H1 (cell line): ENCODE data around the gene PDE4D. TPM values are rescaled to one million over a fixed set of nuclear protein-coding genes. Genes with fewer than 3 reads are reported as not detected.

Experiments used
- CBX8 ChIP-seq: fragments of 300-800, 300-1000 bp; sonication (generic); IDR thresholded peaks from 2 replicates; pipeline ENCODE4 v1.7.1; 2016; ENCODE audit warnings: low read depth, low read length, borderline replicate concordance
- CHD1 ChIP-seq: IDR thresholded peaks from 2 replicates; pipeline ENCODE4 v1.6.1; 2012; ENCODE audit warnings: low read depth, low read length, improper control_type of control experiment
- CHD7 ChIP-seq: fragments of 300-600 bp; sonication (generic); IDR thresholded peaks from 2 replicates; pipeline ENCODE4 v1.7.1; 2012; ENCODE audit warnings: low read length, moderate library complexity, mild to moderate bottlenecking, inconsistent platforms; ENCODE audit not compliant: insufficient replicate concordance
- NRF1 ChIP-seq: IDR thresholded peaks from 2 replicates; pipeline ENCODE4 v1.6.1; 2011; ENCODE audit warnings: mild to moderate bottlenecking, low read depth, low read length, improper control_type of control experiment
- RAD21 ChIP-seq, 2 experiments: IDR thresholded peaks in 1 of 2; conservative IDR thresholded peaks in 1 of 2; 2 replicates each; pipeline ENCODE4 v1.6.1; 2011; ENCODE audit warnings: low read depth in 2 of 2, low read length in 2 of 2, improper control_type of control experiment in 1 of 2, inconsistent platforms in 1 of 2, mild to moderate bottlenecking in 1 of 2, moderate library complexity in 1 of 2
- RBBP5 ChIP-seq: IDR thresholded peaks from 2 replicates; pipeline ENCODE4 v1.7.1; 2012; ENCODE audit warnings: low read depth, mild to moderate bottlenecking, inconsistent platforms, low read length, moderate library complexity, borderline replicate concordance
- SP2 ChIP-seq: IDR thresholded peaks from 2 replicates; pipeline ENCODE4 v1.6.1; 2012; ENCODE audit warnings: mild to moderate bottlenecking, low read length, inconsistent platforms
- SUZ12 ChIP-seq: fragments of 200-600 bp; sonication (generic); IDR thresholded peaks from 2 replicates; pipeline ENCODE4 v1.6.1; 2012; ENCODE audit warnings: mild to moderate bottlenecking, inconsistent platforms, low read length, moderate library complexity, mixed read lengths
- YY1 ChIP-seq: IDR thresholded peaks from 2 replicates; pipeline ENCODE4 v1.6.1; 2011; ENCODE audit warnings: low read depth, mild to moderate bottlenecking, low read length
- polyA plus RNA-seq, 7 experiments: library from polyadenylated mRNA; depleted of rRNA in 3 of 7; stranded (reverse) in 5 of 7; unstranded in 2 of 7; fragments of >200 nt in 5 of 7; fragments of 200-250 nt in 2 of 7; gene quantifications; 1 replicate in 5 of 7; 2 replicates in 1 of 7; 4 replicates in 1 of 7; pipeline versions ENCODE4 v1.2.1 to v1.2.3, GENCODE V29; 2011 to 2013; ENCODE audit warnings: missing spikeins in 2 of 7, mixed read lengths in 2 of 7
- total RNA-seq: library from RNA; stranded (reverse); fragmentation: NEBNext Ultra II Directional; extraction: Animal tissue kit (Norgen Biotek cat#: 25700); gene quantifications from 2 replicates; pipeline ENCODE4 v1.2.1, GENCODE V29; 2021

PDE4D gene
- total and polyA plus RNA-seq, 2 of the 8 experiments (the other 6 are each of a cell fraction or from before 2014, with no cell fraction given) = 2.3 to 3.7 TPM

- no peak for TF ChIP-seq CHD7
- TF ChIP-seq CHD1 = no peak
- no peak for TF ChIP-seq YY1
- TF ChIP-seq NRF1 = no peak
- no peak for TF ChIP-seq RBBP5
- no peak for TF ChIP-seq RAD21 (IDR thresholded peaks at IDR 0.05 in 1 of 2, conservative IDR thresholded peaks at IDR 0.05 in 1 of 2; ENCODE audit: low read depth in 2 of 2, low read length in 2 of 2)
- TF ChIP-seq CBX8 = no peak
- no peak for TF ChIP-seq SUZ12
- no peak for TF ChIP-seq SP2
- TF ChIP-seq, all 59 proteins: peak for 0
Observed at GRCh38 chr5:59738024-59738423, 155.5 kb downstream of the PDE4D start (continued).
